IMR-90 (cell line): Measurements from ENCODE around the gene IFIT1B.

Source experiments
- CEBPB ChIP-seq: IDR thresholded peaks from 2 replicates; pipeline ENCODE4 v1.6.1; 2012; ENCODE audit warnings: low read depth, low read length, improper control_type of control experiment
- CTCF ChIP-seq: conservative IDR thresholded peaks from 2 replicates; pipeline ENCODE4 v1.5.1; 2012; ENCODE audit warnings: mild to moderate bottlenecking, low read depth, low read length, improper control_type of control experiment
- MAFK ChIP-seq: IDR thresholded peaks from 2 replicates; pipeline ENCODE4 v1.6.1; 2012; ENCODE audit warnings: low read depth, low read length, improper control_type of control experiment
- MXI1 ChIP-seq: IDR thresholded peaks from 2 replicates; pipeline ENCODE4 v1.6.1; 2012; ENCODE audit warnings: low read depth, mild to moderate bottlenecking, low read length, moderate library complexity, borderline replicate concordance
- NFE2L2 ChIP-seq: fragments of 150-350 bp; IDR thresholded peaks from 2 replicates; pipeline ENCODE4 v1.6.1; 2016; ENCODE audit warnings: low read depth, mild to moderate bottlenecking, low read length
- POLR2A ChIP-seq: IDR thresholded peaks from 2 replicates; pipeline ENCODE4 v1.6.1; 2012; ENCODE audit warnings: mild to moderate bottlenecking, low read depth, low read length
- RAD21 ChIP-seq: IDR thresholded peaks from 2 replicates; pipeline ENCODE4 v1.6.1; 2012; ENCODE audit warnings: low read length, improper control_type of control experiment
- SMC3 ChIP-seq: fragments of 150-350 bp; IDR thresholded peaks from 2 replicates; pipeline ENCODE4 v1.6.1; 2016; ENCODE audit warnings: low read depth, mild to moderate bottlenecking, antibody characterized with exemption, low read length, moderate library complexity
- TF ChIP-seq, protein P1 (sequence below): fragments of 150-350 bp; IDR thresholded peaks from 2 replicates; pipeline ENCODE4 v1.6.1; 2017; ENCODE audit warnings: mild to moderate bottlenecking, antibody characterized with exemption, low read length, low read depth

DNA sequence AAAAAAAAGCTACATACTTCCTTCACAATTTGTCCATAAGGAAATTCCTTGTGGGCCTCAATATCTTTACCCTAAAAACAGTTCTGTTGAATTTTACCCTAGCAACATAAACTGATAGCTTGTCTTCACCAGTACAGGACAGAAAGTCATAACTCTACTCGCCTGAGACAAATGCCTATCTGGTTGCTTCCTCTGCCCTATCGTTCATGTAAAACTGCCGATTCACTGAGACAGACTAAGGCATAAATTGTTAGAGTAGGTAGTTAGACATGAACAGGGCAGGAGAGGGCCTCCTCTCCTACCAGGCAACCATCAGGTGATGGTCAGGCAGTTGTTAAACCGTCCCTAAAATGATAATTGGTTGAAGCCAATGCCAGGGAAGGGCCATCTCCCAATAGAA, 25.1 kb upstream of the IFIT1B start:
- TF ChIP-seq CTCF (no peak), NFE2L2 (no peak), MAFK (no peak), SMC3 (no peak), POLR2A (no peak), MXI1 (no peak), RAD21 (no peak), CEBPB (no peak)
- TF ChIP-seq, protein P1, sequence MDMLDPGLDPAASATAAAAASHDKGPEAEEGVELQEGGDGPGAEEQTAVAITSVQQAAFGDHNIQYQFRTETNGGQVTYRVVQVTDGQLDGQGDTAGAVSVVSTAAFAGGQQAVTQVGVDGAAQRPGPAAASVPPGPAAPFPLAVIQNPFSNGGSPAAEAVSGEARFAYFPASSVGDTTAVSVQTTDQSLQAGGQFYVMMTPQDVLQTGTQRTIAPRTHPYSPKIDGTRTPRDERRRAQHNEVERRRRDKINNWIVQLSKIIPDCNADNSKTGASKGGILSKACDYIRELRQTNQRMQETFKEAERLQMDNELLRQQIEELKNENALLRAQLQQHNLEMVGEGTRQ: no peak
